DMS153 treated with DMSO at 0.1 percent for 48 hours (cell line): ENCODE data around the gene SIVA1.
A peak's percentile ranks its signal among the peaks of the same experiment; 100 is the strongest.
"Not testable (repeated sequence)": the region's sequence is repeated elsewhere in the genome, so short reads cannot be mapped to it uniquely, and the experiment has no call there.

Source experiments
- DNase-seq: peaks from one replicate; lab custom pipeline; 2025; ENCODE audit not compliant: unreplicated experiment; lab: John Stamatoyannopoulos, UW

The SIVA1 gene

DNA sequence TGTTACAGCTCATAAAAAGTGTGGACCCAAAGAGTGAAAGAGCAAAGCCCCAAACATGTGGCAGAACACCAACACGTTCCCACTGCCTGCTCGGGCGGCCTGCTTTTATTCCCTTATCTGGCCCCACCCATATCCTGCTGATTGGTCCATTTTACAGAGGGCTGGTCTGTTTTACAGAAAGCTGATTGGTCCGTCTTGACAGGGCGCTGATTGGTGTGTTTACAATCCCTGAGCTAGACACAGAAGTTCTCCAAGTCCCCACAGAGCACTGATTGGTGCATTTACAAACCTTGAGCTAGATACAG, 2.2 kb upstream of the SIVA1 start:
- not testable (repeated sequence) for DNase-seq

DNA sequence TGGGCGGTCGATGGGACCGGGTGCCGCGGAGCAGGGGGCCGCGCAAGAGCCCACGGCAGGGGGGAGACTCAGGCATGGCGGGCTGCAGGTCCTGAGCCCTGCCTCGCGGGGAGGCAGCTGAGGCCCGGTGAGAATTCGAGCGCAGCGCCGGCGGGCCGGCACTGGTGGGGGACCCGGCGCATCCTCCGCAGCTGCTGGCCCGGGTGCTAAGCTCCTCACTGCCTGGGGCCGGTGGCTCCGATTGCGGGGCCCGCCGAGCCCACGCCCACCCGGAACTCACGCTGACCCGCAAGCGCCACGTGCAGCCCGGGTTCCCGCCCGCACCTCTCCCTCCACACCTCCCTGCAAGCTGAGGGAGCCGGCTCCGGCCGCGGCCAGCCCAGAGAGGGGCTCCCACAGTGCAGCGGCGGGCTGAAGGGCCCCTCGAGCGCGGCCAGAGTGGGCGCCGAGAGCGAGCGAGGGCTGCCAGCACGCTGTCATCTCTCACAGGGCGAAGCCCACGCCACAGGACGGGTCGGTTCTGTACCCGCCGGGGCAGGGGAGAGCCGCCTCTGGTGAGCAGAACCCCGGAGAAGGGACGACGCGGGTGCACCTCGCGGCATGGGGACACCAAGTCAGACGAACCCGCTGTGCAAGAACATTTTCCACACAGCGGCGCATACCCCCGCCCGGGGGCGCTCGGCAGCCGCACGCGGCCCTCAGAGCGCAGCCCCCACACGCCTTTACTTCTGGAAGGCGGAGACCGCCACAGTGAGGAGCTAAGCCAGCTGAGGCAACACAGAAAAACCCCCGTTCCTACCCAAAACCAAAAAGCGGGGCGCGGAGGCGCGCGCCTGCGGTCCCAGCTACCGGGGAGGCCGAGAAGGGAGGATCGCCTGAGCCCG, 1.2 kb upstream of the SIVA1 start:
- DNase-seq = no peak

DNA sequence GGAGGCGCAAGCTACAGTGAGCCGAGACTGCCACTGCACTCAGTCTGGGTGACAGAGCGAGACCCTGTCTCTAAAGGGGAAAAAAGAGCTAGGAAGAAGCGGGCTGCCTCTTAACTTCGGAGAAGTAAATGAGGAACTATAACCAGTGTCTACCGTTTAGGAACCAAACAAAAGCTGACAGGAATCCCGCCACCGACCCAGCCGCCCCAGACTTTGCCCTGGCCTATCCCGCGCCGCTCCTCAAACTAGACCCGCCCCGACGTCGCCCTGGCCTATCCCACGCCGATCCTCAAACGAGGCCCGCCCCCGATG, 568 bp upstream of the SIVA1 start:
- no peak for DNase-seq

DNA sequence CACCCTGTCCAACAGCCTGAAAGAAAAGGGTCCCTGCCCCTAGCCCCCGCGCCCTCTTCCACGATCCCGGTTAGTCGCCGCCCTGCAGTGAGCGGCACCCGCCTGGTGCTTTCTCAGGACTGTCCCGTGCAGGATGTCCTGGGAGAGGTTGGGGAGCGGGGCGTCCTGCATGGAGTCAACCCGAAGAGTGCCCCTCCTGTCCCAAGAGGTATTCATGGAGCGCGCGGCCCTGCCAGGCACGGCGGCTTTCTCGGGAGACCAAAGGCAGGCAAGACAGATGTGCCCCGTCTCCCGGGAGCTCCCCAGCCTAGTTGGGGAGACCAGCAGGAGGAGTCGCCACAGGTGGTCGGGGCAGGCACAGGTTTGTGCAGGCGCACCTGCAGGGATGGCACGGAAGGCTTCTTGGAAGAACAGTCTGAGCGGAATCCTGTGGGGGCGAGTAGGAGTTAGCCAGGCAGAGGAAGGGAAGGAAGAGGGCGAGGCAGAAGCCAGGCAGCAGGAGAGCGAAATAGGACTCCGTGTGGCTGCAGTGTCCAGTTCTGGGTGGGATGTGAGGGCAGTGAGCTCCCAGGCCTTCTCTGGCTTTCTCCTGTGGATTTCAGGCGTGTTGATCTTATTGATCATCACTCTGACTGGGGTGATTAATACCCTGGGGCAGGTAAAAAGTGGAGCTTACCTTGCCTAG, 723 bp downstream of the SIVA1 start:
- no peak for DNase-seq

DNA sequence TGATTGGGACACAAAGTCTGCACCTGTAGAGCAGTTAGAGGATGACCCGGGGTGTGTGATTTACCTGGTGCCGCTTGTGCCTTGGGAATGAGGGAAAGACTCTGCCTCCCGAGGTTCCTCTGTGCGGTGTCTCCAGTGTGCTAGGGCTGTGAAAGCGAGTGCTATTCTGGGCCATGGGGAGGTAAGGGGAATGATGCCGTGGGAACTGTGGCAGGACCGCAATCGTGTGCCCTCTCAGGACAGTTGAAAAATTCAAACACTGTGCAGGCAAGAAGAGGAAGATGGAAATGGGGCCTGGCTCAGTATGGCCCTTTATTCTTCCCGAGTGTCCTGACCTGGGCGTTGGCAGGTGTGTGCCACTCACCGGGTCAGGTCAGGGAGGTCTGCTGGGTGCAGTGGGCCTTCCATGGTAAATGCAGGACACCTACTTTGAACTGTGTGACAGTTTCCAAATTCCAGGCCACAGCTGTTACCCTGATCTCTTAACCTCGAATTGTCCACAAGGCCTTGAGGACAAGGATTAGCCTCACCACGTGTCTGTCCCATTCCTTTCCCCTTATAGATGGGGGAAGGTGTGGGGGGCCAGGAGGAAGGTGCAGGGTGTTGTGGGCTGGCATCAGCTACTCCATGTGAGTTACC, 1.4 kb downstream of the SIVA1 start:
- DNase-seq = no peak

DNA sequence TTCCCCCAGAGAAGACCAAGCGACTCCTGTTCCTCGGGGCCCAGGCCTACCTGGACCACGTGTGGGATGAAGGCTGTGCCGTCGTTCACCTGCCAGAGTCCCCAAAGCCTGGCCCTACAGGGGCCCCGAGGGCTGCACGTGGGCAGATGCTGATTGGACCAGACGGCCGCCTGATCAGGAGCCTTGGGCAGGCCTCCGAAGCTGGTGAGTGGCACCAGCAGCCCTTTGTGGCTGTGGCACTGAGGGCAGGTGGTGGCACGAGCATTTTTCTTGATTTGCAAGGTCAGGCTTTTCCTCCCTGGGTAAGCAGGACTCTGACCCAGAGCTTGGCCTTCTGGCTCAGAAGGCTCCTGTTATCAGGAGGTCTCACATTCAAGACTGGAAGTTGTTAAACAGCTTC, 2.7 kb downstream of the SIVA1 start:
- no peak for DNase-seq

DNA sequence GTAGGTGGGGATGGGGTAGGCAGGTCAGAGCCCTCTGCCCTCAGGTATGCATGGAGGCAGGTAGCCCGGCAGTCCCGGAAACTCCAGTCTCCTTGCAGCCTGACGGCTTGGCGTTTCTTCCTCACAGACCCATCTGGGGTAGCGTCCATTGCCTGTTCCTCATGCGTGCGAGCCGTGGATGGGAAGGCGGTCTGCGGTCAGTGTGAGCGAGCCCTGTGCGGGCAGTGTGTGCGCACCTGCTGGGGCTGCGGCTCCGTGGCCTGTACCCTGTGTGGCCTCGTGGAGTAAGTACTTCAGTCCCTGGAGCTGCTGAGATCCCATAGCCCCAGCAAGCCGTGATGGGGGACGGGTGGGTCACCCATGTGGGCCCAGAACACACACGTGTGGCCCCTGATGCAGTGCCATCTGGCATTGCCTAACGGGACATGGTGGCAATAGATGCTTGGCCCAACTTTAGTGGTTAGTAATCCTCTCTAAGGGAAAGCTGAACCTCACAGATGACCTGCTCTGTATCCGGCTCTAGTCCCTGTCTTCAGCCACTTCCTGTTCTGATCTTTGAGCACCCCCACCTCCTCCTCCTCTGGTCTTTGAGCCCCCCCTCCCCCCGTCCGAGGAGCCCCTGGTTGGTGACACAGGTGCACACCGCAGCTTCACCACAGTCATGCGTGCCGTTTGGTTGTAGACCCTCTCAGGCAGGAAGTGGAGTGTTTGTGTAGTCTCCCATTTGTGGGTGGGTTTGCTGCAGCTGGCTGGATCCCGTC, 3.7 kb downstream of the SIVA1 start:
- no peak for DNase-seq

DNA sequence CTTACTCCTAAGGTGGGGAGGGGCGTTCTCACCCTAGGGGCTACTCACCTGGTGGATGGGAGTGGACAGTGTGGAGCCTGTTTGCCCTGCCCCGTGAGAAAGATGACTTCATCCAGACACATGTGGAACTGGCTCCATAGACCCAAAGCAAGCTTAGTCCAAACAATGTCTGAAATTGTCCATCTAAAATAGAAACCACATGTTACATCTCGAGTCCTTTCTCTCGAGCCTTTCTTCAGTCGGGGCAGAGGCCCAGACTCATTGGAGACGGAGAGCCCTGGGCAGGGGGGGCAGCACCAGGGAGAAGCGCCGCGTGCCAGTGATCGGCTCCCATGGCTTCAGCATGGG, 4.3 kb downstream of the SIVA1 start:
- DNase-seq = no peak

DNA sequence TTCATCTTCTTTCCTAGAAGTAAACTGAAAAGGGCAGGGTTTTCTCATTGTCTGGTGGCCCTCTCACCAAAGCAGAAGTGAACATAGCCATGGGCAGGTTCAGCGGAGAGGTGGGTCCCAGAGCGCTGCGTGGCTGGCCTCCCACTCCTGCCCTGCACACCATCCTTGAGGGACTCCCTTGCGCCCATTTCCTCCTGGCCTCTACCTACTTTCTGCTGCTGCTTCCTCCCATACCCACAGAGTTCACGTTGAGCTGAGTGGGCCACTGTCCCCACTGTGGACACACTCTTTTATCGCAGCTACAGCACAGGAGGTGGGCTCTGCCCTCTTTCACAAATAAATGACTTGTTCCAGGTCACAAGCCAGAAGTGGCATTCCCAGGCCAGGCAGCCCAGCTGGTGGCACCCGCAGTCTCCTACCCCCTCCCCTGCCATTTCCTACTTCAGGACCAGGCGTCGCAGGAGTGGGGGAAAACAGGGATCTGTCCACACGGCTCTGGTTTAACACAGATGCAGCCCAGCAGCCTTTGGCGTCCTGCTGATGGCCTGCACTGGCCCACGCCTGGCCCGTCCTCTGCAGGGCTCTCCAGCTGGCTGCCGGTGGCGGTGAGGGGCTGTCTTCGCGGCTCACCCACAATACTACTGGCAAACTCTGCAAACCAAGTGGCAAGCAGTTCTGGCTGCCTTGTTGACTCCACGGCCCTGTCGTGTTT, 4.9 kb downstream of the SIVA1 start:
- no peak for DNase-seq

DNA sequence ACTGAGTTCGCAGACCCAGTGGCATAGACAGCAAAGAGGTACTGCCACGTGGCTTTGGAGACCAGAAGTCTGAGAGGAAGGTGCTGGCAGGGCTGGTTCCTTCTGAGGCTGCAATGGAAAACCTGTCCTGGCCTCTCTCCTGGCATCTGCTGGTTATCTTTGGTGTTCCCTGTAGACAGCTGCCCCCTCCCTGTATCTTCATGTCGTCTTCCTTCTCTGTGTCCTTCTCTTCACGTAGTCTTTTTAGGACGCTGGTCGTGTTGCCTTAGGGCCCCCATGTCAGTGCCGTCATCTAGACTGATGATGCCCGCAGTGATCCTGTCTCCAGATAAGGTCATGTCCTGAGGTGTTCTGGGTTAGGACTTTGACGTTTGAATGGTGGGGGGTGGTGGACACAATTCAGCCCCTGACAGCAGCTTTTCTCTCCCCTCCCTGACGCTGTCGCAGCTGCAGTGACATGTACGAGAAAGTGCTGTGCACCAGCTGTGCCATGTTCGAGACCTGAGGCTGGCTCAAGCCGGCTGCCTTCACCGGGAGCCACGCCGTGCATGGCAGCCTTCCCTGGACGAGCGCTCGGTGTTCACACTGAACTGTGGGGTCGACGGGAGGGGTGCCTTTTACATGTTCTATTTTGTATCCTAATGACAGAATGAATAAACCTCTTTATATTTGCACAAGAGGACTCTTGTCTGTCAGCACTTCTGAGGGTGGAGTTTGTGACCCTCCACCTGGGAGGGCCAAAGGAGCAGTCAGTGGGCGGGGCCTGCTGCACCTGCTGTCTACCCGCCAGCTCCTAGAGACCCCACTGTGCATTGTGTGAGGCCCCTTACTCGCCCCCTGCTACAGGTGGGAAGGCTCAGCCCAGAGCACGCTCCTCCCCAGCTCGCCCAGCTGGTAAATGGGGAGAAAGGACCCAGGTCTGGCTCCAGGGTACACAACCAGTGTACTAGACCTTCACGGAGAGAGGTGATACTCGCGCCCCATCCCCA, 6.3 kb downstream of the SIVA1 start:
- no peak for DNase-seq

DNA sequence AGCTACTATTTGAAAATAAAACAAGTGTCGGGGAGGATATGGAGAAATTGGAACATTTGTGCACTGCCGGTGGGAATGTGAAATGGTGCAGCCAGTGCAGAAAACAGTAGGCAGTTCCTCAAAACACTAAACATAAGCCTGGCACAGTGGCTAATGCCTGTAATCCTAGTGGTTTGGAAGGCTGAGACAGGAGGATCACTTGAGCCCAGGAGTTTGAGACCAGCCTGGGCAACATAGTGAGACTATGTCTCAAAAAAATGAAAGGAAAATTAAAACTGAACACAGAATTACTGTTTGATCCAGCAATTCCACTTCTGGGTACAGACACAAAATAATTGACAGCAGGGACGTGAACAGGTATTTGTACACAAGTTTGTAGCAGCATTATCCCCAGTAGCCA, 12.6 kb downstream of the SIVA1 start:
- no peak for DNase-seq

DNA sequence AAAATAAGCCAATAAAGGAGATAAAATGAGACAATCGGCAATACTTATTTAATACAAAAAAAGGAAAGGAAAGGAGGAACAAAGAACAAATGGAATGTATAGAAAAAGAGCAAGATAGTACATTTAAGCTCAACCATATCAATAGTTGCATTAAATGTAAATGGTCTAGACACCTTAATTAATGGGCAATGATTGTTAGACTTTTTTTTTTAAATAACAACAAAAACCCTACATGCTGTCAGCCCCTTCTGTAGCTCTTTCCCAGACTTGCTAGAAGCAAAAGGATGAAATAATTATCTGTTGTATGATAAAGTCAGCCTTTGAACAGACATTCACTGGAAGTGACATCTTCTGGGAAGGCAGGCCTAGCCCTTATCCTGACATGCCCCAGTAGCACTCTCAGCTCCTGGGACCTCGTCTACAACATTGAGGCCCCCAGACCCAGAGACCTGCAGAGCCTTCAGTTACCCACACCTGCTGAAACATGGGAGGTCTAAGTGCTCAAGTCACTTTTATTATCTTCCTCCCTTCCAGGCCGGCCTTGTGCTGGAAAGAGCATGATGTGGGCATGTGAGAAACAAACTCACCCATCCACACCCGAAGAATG, 13.4 kb downstream of the SIVA1 start:
- no peak for DNase-seq

DNA sequence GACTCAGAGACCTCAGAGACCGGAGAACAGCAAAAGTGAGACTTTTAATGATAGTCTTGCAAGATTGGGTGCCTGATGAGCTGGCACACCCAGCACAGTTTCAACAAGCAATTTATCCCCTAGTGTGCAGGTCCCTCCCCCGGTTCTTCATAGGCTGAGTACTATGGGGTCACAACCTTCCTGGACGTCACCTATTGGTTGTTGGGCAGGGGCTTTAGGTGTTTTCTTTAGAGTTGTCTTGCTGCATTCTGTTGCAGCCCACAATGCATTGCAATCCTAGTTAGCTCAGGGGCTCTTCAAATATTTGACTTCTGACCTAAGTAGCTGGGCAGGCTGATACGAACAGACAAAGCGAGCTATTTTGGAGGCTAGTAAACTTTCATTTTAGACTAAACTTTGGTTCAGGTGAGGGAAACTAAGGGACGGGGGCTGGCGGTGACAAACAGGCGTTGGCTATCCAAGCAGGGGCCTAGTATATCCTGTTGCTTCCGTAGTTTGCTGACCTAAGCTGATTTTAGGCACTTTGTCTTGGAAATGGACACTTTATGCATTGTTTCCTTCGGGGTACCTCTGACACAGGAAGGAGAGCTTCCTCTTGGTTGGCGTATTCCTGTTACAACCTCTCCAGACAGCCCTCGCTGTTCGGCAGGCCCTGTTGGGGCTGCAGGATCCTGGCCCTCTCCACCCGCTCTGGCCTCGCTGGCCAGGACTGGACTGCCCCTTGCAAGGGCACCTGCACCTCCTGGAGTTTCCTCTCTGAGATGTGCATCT, 14.1 kb downstream of the SIVA1 start:
- no peak for DNase-seq

DNA sequence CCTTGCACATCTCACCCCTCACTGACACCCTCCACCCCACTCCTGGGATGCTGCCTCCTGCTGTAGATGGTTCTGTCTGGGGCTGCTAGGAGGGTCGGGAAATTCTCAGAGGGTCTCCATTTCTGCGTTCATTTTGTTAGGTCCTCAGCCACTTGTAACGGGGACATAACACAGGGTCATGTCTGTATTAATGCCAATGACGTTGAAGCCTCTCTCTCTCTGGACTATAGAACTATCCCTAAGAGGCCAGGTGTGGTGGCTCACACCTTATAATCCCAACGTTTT, 14.6 kb downstream of the SIVA1 start:
- DNase-seq = no peak

DNA sequence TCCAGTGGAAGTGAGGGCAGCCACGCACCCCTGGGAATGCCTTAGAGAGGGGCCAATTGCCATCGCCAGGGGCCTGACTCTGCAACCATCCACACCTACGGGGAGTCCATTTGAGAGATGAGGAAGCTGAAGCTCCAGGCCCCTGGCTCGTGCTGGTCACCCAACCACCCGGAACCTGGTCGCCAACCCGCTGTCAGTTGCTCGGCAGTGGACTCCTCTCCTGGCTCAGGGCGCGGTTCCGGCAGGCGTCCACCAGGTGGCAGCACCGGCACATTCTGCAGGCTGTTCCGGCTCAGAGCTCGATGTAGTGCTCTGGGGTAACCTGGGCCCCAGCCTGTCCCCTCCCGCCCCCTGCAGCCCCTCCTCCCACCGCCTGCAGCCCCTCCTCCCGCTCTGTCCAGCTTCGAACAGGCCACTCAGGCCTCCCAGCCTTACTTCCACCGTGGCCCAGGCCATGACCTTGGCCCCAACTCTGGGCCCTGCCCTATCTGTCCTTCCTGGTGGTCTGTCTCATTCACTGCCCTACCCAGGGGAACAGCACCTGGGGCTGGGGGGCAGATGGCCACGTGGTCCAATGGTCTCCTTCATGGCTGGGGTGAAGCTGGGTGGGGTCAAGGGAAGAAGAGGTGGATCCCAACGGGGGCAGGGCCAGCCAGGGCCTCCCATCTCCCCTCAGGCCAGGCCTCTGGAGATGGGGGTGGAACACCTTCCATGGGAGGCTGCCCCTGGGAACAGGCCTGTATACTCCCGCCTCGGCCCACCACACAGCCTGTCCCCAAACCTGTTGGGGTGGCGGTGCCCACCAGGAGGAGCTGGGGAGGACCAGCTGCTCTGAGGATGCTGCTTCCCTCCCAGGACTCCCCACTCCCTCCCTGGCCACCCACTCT, 15.7 kb downstream of the SIVA1 start:
- peak; percentile 16 for DNase-seq

DNA sequence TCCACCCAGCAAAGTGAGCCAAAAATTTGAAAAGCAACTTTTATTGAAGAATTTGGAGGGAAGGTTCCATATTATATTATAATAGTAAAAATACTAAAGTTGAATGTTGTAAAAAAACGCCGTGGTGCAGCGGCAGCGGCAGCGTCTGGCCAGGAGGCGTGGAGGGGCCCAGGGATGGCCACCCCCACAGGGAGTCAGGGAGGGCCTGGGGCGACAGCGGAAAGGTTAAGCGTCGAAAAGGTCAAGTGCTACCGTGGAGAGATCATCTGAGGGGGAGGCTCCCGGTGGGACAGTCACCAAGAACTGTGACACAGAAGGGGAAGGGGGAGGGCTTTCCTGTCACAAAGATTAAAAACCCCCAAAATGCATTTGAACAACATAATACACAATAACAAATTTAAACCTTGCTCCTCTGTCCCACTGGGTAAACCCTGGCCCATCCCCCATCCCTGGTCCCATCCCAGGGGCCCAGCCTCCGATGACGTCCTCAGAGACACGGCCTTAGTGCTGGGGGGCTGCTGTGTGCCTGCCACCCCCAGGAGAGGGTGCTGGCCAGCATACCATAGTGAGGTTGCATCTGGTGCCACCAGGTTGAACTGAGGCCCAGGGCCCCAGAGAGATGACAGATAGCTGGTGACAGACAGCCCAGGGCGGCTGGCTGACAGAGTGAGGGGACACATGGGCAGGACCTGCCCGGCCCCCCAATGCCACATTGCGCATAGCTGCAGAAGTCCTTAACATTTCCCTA, 16.6 kb downstream of the SIVA1 start:
- no peak for DNase-seq

DNA sequence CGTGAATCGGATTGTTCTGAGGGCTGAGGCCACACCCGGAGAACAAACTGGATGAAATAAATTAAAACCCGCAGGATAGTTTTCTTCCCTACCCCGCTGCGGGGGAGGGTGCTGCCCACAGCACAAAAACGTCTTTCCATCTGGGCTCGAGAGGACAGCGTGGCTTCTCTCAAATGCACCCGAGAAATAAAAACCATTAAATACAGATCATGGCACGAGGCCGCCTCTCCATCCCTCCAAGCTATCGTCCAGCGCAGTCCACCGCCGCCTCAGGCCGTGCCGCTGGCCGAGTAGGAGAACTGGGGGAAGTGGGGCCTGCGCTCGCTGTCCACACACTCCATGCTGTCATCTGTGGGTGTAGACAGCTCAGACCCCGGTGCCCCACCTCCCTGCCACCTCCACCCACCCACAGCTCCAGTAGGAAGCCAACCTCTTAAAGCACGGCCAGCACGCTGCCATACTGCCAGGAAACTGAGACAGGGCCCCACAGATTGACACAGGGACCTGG, 17.2 kb downstream of the SIVA1 start:
- no peak for DNase-seq
